Liver (tissue), 9 donors: ENCODE measurements around the gene THEMIS. TPM values are rescaled to one million over a fixed set of nuclear protein-coding genes. Genes with fewer than 3 reads are reported as not detected.

Experiments used
- DNase-seq: peaks from one replicate; pipeline ENCODE4 v3.0.0-alpha.2; 2017; ENCODE audit warnings: low spot score
- H3K27ac ChIP-seq, 2 donors: one replicate each; pipeline ENCODE4 v1.7.0; 2013; ENCODE audit warnings: inconsistent platforms in 2 of 2, low read length in 2 of 2, control low read depth in 1 of 2, low read depth in 1 of 2, mild to moderate bottlenecking in 1 of 2
- H3K27me3 ChIP-seq, 4 donors: one replicate each; pipeline versions ENCODE4 v1.6.1 to v1.7.0; 2013; ENCODE audit warnings: low read length in 3 of 4, inconsistent platforms in 1 of 4, mild to moderate bottlenecking in 1 of 4, moderate library complexity in 1 of 4; ENCODE audit not compliant: control insufficient read depth in 4 of 4, insufficient read depth in 4 of 4
- H3K36me3 ChIP-seq, 4 donors: one replicate each; pipeline versions ENCODE4 v1.6.1 to v1.7.0; 2013; ENCODE audit warnings: low read length in 3 of 4, mild to moderate bottlenecking in 3 of 4, low read depth in 1 of 4, moderate library complexity in 1 of 4; ENCODE audit not compliant: control insufficient read depth in 4 of 4, insufficient read depth in 3 of 4
- H3K4me1 ChIP-seq, 4 donors: one replicate each; pipeline versions ENCODE4 v1.6.1 to v1.7.0; 2013; ENCODE audit warnings: low read length in 3 of 4, mild to moderate bottlenecking in 3 of 4, moderate library complexity in 1 of 4; ENCODE audit not compliant: control insufficient read depth in 4 of 4, insufficient read depth in 4 of 4
- H3K4me3 ChIP-seq, 3 donors: one replicate each; pipeline versions ENCODE4 v1.6.1 to v1.7.0; 2013; ENCODE audit warnings: low read length in 3 of 3, control low read depth in 1 of 3, low read depth in 1 of 3, mild to moderate bottlenecking in 1 of 3
- H3K9ac ChIP-seq, 2 donors: one replicate each; pipeline ENCODE4 v1.7.0; 2013; ENCODE audit warnings: low read length in 2 of 2, mild to moderate bottlenecking in 2 of 2, moderate library complexity in 2 of 2, control low read depth in 1 of 2, low read depth in 1 of 2
- H3K9me3 ChIP-seq, 4 donors: one replicate each; pipeline versions ENCODE4 v1.6.1 to v1.7.0; 2013; ENCODE audit warnings: low read length in 3 of 4; ENCODE audit not compliant: control insufficient read depth in 4 of 4
- ATF3 ChIP-seq: IDR thresholded peaks from 2 replicates; pipeline ENCODE4 v1.6.1; 2016; ENCODE audit warnings: antibody characterized with exemption
- CTCF ChIP-seq: fragments of 150-350 bp; IDR thresholded peaks from 2 replicates; pipeline ENCODE4 v1.5.1; 2017; ENCODE audit warnings: improper control_type of control experiment, low read depth, low read length; ENCODE audit not compliant: missing input control
- EGR1 ChIP-seq, 2 donors: IDR thresholded peaks; 2 replicates each; pipeline ENCODE4 v1.6.1; 2016 to 2018; ENCODE audit warnings: antibody characterized with exemption in 2 of 2, low read depth in 2 of 2
- FOXA1 ChIP-seq: IDR thresholded peaks from 2 replicates; pipeline ENCODE4 v1.6.1; 2016; ENCODE audit warnings: antibody characterized with exemption
- FOXA2 ChIP-seq: IDR thresholded peaks from 2 replicates; pipeline ENCODE4 v1.6.1; 2016; ENCODE audit warnings: antibody characterized with exemption
- GABPA ChIP-seq, 2 donors: IDR thresholded peaks in 1 of 2; conservative IDR thresholded peaks in 1 of 2; 2 replicates each; pipeline ENCODE4 v1.6.1; 2016; ENCODE audit warnings: antibody characterized with exemption in 2 of 2, mild to moderate bottlenecking in 1 of 2, moderate library complexity in 1 of 2
- HNF4A ChIP-seq, 2 donors: conservative IDR thresholded peaks; 2 replicates each; pipeline ENCODE4 v1.6.1; 2016; ENCODE audit warnings: antibody characterized with exemption in 2 of 2, mild to moderate bottlenecking in 2 of 2
- HNF4G ChIP-seq: IDR thresholded peaks from 2 replicates; pipeline ENCODE4 v1.6.1; 2016; ENCODE audit warnings: antibody characterized with exemption
- JUND ChIP-seq, 2 donors: IDR thresholded peaks; 2 replicates each; pipeline ENCODE4 v1.6.1; 2016; ENCODE audit warnings: antibody characterized with exemption in 2 of 2
- NR2F2 ChIP-seq: IDR thresholded peaks from 2 replicates; pipeline ENCODE4 v1.6.1; 2016; ENCODE audit warnings: antibody characterized with exemption
- RAD21 ChIP-seq, 2 donors: IDR thresholded peaks; 2 replicates each; pipeline ENCODE4 v1.6.1; 2016; ENCODE audit warnings: antibody characterized with exemption in 2 of 2, mild to moderate bottlenecking in 2 of 2
- REST ChIP-seq: IDR thresholded peaks from 2 replicates; pipeline ENCODE4 v1.6.1; 2016; ENCODE audit warnings: antibody characterized with exemption, mild to moderate bottlenecking
- RXRA ChIP-seq, 2 donors: IDR thresholded peaks; 2 replicates each; pipeline ENCODE4 v1.6.1; 2017 to 2018; ENCODE audit warnings: antibody characterized with exemption in 2 of 2, mild to moderate bottlenecking in 1 of 2
- SP1 ChIP-seq: IDR thresholded peaks from 2 replicates; pipeline ENCODE4 v1.6.1; 2018; ENCODE audit warnings: antibody characterized with exemption, mild to moderate bottlenecking
- TAF1 ChIP-seq: conservative IDR thresholded peaks from 2 replicates; pipeline ENCODE4 v1.6.1; 2016; ENCODE audit warnings: antibody characterized with exemption, mild to moderate bottlenecking
- YY1 ChIP-seq: IDR thresholded peaks from 2 replicates; pipeline ENCODE4 v1.6.1; 2016; ENCODE audit warnings: antibody characterized with exemption, mild to moderate bottlenecking
- polyA plus RNA-seq, 2 donors: library from polyadenylated mRNA; stranded (reverse) in 1 of 2; unstranded in 1 of 2; fragments of 200-250 nt in 1 of 2; fragments of >200 nt in 1 of 2; fragmentation: Nextera tagmentation in 1 of 2; extraction: Ambion mirVana in 1 of 2; gene quantifications; one replicate each; pipeline versions ENCODE4 v1.2.1 to v1.2.3, GENCODE V29; 2013 to 2015
- total RNA-seq, 2 donors: library from RNA; depleted of rRNA; stranded (reverse); fragments of >200 nt; gene quantifications; one replicate each; pipeline ENCODE4 v1.2.3, GENCODE V29; 2014
- TF ChIP-seq, protein P1 (sequence below): IDR thresholded peaks from 2 replicates; pipeline ENCODE4 v1.6.1; 2016; ENCODE audit warnings: antibody characterized with exemption
- TF ChIP-seq, protein P2 (sequence below): IDR thresholded peaks from 2 replicates; pipeline ENCODE4 v1.6.1; 2016; ENCODE audit warnings: antibody characterized with exemption
- donor health status: healthy.
- donor health status: healthy.
- donor health status: healthy.
- donor health status: healthy.
- donor health status: healthy.

The THEMIS gene
- total and polyA plus RNA-seq, 4 donors = 0.05 to 0.59 (median 0.21) TPM

- no peak overlapping the region for H3K9ac ChIP-seq
- H3K9me3 ChIP-seq = no peaks in the 10 kb centered on the region
- TF ChIP-seq SP1 (no peak), RXRA (IDR thresholded peaks at IDR 0.05) (no peak), HNF4G (no peak), NR2F2 (no peak), ATF3 (no peak), JUND (IDR thresholded peaks at IDR 0.05) (no peak), YY1 (no peak), FOXA2 (no peak), GABPA (IDR thresholded peaks at IDR 0.05 in 1 of 2, conservative IDR thresholded peaks at IDR 0.05 in 1 of 2) (no peak), FOXA1 (no peak), REST (no peak), RAD21 (IDR thresholded peaks at IDR 0.05) (no peak), CTCF (no peak), HNF4A (conservative IDR thresholded peaks at IDR 0.05) (no peak), TAF1 (no peak), EGR1 (IDR thresholded peaks at IDR 0.05; ENCODE audit: low read depth in 2 of 2) (no peak)
- TF ChIP-seq, protein P1, sequence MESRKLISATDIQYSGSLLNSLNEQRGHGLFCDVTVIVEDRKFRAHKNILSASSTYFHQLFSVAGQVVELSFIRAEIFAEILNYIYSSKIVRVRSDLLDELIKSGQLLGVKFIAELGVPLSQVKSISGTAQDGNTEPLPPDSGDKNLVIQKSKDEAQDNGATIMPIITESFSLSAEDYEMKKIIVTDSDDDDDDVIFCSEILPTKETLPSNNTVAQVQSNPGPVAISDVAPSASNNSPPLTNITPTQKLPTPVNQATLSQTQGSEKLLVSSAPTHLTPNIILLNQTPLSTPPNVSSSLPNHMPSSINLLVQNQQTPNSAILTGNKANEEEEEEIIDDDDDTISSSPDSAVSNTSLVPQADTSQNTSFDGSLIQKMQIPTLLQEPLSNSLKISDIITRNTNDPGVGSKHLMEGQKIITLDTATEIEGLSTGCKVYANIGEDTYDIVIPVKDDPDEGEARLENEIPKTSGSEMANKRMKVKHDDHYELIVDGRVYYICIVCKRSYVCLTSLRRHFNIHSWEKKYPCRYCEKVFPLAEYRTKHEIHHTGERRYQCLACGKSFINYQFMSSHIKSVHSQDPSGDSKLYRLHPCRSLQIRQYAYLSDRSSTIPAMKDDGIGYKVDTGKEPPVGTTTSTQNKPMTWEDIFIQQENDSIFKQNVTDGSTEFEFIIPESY = no peak
- TF ChIP-seq, protein P2, sequence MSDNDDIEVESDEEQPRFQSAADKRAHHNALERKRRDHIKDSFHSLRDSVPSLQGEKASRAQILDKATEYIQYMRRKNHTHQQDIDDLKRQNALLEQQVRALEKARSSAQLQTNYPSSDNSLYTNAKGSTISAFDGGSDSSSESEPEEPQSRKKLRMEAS = no peak
- no peaks in the 10 kb centered on the region for H3K36me3 ChIP-seq
- H3K4me1 ChIP-seq = peaks cover 0 to 17% (median 5%) of the 10 kb centered on the region in 4 donors
- H3K27me3 ChIP-seq = no peaks in the 10 kb centered on the region
- no peak overlapping the region for H3K27ac ChIP-seq
- no peak overlapping the region for H3K4me3 ChIP-seq
- no peak for DNase-seq
These were observed 209.7 kb downstream of the THEMIS start for GRCh38 chr6:127691146-127691545.
